Cerebellar cortex (tissue), 1 donor: ENCODE data around the gene MICOS13.

ENCODE experiments used
- DNase-seq: peaks from one replicate; pipeline ENCODE4 v3.0.0-alpha.2; 2015; ENCODE audit warnings: low spot score

The MICOS13 gene

DNA sequence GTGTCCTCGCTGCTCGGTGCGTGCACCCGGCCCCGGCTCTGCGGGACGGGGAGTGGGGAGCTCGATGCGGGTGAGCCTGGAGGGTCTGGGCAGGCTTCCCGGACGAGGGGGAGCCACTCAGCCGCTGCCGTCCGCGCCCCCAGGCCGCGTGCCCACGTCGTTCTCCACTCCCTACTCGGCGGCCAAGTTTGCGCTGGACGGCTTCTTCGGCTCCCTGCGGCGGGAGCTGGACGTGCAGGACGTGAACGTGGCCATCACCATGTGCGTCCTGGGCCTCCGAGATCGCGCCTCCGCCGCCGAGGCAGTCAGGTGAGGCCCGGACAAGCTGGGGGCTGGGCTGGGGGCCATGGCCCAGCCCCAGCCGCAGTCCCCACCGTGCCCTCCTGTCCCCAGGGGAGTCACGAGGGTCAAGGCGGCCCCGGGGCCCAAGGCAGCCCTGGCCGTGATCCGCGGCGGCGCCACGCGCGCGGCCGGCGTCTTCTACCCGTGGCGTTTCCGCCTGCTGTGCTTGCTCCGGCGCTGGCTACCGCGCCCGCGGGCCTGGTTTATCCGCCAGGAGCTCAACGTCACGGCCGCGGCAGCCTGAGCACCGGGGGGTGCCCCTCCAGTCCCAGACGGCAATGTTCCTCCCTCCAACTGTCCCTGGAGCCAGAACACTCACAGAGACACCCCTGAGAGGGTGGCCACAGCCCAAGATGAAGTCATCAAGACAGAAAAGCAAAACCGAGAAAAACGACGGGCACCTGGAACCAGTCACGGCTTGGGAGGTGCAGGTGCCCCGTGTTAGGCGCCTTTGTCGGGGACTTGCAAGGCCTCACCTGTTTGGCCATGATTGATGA, 7.3 kb upstream of the MICOS13 start:
- no peak for DNase-seq

DNA sequence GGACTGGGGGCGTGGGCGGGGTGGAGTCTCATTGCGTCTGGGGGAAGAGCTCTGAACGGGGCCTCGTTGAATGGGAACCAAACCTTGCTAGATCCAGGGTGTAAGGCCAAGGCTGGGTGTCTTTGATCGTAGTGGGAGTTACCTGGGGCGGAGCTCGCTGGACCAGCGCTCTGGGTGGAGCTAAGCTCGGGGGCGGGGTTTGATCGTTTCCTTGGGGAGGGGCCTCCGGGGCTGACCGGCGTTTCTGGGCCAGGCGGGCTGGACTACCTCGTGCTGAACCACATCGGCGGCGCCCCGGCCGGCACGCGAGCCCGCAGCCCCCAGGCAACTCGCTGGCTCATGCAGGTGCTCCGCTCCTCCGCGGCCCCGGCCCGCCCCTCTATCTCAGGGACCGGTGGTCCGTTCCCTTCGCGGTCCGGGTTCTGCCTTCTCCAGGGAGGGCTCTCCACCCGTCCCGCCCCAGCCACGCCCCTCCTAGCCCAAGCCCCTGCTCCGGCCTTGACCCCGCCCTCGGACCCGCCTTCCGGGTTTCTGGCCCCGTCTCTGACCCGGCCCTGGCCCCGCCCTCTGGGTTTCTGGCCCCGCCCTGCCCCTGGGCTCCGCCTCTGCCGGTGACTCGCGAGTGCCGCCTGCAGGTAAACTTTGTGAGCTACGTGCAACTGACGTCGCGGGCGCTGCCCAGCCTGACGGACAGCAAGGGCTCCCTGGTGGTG, 6.5 kb upstream of the MICOS13 start:
- DNase-seq, result peak; percentile 85

DNA sequence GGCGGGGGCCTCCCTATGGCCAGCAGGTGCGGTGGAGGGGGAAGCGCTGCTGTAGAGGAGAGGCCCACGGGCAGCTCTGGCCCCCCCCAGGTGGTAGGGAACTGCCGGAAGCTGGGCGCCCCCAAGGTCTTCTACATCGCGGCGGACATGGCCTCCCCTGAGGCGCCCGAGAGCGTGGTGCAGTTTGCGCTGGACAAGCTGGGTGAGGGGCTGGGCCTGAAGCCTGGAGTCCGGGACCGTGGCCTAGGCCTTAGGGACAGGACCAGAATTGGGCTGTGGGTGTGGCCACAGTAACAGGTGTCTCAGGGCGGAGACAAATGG, 6.0 kb upstream of the MICOS13 start:
- no peak for DNase-seq

- no peak for DNase-seq
Measured at GRCh38 chr19:5684694-5685430, 4.5 kb upstream of the MICOS13 start.

GRCh38 chr19:5683177-5683886, 3.0 kb upstream of the MICOS13 start:
- no peak for DNase-seq

GRCh38 chr19:5682107-5682482, 1.8 kb upstream of the MICOS13 start:
- DNase-seq, result no peak

- DNase-seq, result no peak
Measured at GRCh38 chr19:5681391-5682106, 1.2 kb upstream of the MICOS13 start.

DNA sequence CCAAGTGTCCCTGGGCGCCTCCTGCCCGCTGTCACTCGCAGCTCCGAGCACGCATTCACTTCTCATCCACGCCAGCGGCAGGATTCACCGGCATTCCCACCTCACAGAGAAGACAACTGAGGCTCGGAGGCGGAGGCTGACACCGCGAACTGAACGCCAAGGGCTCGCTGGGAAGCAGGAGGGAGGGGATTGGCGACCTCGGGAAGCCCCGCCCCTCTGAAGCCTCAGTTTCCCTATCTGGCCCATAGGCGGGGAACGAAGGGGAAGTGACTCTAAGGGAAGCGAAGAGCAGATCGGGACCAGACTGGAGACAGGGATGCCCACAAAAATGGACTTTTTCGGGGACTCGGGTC, 256 bp downstream of the MICOS13 start:
- DNase-seq, result no peak

DNA sequence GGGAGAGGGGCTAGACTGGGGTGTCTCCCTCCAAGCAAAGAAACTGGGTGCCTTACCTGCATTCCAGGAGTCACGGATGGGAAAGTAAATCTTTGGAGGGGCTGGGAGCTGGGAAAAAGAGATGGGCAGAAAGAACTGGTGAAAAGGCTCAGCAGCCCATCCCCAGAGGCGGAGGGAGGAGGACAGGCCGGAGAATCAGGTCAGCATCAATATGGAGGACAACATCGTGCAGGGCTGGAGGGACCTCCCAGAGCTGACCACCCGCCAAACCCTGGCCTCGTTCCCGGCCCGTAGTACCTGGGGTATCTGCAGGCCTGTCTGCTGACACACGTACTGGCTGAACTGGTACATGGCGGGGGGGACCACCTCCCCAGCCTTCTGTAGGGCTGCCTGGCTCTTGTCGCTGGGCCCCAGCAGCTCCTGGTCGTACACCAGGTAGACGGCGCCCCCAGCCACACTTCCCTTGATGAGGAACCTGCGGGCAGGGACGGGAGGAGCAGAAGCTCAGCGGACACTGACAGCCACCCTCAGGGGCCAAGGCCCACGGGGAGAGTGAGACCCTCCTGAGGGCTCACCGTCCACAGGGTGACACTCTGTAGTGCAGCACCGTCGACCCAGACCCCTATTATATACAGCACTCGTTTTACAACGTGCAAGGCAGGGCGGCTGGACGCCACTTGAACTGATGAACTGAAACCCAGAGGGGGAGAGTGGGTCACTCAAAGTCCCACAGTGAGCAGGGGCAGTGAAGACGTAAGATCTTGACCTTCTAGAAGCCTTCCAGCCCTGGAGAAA, 830 bp downstream of the MICOS13 start:
- DNase-seq, result no peak

DNA sequence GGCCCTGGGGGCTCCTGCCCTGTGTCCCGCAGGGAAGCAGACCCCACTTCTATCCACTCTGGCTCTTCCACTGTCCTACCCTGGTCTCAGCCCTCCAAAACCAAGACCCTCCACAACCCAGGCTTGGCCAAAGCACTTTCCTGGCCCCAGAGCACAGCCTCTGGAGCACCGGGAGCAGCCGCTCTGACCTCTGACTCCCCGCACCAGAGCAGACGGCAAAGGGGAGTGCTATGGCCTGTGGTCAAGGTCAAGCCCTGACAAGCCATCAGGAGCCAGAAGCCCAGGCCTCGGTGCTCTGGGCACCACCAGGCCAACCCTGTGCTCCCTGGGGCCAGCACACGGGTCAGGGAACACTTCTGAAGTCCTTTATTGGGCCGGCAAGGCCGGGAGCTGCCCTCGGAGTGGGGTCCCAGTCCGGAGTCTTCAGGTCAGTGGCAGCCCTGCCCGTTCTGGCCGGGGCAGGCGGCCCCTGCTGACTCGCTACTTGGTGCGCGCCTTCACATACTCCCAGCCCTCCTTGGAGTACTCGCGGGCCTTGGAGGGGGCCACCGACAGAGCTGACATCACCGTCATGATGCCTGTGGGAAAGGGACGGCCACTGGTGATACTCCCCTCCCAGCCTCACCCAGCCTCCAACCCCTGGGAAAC, 2.1 kb downstream of the MICOS13 start:
- no peak for DNase-seq

GRCh38 chr19:5677580-5677979, 2.7 kb downstream of the MICOS13 start:
- DNase-seq, result no peak

GRCh38 chr19:5677136-5677535, 3.2 kb downstream of the MICOS13 start:
- no peak for DNase-seq

DNA sequence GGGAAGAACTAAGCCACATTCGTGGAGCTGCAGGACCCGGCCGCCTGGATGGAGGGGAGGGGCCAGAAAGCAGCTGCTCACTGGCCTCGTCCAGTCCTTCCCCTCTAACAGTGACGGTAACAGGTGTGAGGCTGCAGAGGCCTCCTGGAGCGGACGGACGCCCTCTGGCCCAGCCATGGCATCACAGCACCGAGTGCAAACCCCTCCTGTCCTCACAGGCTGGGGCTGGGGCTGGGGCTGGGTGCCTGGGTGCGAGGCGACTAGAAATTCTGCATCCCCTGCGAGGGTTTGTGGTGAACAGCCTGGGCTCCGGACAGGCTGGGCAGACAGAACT, 3.6 kb downstream of the MICOS13 start:
- no peak for DNase-seq

DNA sequence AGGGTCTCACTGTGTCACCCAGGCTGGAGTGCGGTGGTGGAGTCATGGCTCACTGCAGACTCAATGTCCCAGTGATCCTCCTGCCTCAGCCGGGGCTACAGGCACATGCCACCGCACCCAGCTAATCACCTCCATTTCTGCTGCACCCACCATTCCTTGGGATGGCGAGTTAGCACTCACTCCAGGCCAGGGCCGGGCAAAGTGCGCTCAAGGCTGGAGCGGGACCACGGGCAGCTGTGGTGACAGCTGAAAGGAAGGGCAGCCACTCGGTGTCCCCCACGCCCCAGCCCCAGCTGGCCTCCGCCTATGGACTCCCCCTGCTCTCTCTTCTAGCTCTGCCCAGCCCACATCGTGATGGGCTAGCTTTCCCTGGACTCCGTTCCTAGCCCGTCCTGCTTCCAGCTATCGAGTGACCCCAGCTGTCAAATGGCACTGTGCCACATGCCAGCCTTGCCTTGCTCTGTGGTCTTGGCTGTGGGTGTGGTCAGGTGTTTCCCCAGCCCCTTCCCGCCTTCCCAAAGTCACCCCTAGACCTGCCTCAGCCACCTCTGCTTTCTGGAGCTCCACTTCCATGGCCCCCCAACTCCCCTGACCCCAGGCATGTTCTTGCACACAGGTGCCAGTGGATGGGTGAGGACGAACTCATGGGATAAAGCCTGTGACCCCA, 4.1 kb downstream of the MICOS13 start:
- DNase-seq, result no peak

DNA sequence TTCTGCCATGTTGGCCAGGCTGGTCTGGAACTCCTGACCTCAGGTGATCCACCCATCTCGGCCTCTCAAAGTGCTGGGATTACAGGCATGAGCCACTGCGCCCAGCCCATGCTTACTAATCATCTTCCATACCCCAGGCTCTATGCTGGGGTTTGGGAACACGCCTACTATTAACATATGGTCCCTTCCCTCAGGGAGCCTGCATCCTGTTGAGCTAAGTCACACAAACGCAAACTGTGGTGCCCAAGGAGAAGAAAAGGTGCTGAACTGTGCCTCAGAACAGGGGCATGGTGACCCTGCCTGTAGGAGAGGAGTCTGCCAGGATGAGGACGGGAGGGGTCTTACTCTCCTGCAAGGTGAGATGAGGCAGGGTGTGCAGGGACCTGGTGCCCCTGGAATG, 5.6 kb downstream of the MICOS13 start:
- DNase-seq, result no peak

DNA sequence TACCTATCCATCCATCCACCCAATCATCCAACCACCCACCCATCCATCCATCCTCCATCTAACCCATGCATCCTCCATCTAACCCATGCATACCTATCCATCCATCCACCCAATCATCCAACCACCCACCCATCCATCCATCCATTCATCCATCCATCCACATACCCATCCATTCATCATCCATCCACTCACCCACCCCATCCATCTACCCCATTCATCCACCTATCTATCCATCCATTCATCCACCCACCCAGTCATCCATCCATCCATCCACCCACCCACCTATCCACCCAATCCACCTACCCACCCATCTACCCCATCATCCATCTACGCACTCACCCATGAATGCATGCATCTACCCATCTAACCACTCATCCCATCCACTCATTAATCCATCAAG, 6.6 kb downstream of the MICOS13 start:
- no peak for DNase-seq

- no peak for DNase-seq
Measured at GRCh38 chr19:5672708-5673459, 7.4 kb downstream of the MICOS13 start.

DNA sequence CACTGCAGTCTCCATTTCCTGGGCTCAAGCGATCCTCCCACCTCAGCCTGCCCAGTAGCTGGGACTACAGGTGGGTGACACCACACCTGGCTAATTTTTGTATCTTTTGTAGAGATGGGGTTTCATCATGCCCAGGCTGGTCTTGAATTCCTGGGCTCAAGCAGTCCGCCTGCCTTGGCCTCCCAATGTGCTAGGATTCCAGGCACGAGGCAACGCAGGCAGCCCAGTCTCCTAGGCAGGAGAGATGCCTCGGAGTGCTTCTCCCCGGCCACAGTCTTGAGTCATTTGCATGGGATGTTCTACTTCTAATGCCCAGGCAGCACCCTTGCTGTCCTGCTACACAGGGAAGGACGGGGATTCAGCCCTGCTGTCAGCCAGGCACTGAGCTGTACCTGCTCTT, 8.7 kb downstream of the MICOS13 start:
- DNase-seq, result no peak

DNA sequence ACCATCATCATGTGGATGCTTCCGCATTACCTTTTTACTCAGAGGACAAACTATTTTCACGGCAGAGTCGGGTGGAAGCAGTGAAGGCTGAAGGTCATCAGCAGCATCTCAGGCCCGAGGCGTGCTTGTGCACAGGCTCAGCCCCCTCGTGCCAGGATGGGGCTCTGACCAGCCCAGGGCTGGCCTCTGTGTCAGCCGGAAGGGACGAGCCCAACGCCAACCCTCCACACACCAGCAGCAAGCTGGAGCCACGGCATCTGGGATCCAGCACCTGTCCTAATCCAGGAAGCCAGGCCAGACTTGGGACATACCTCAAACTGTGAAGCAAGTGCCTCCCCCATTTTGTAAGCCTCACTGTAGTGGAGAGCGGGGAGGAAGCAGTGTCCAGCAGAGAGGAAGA, 11.1 kb downstream of the MICOS13 start:
- no peak for DNase-seq
